Activated naive CD8-positive, alpha-beta T cell (primary cell): Measurements from ENCODE around the gene INHA.

Experiments used
- H3K27ac Mint-ChIP-seq: one replicate; pipeline ENCODE4 v1.8.0; 2021; ENCODE audit warnings: mixed read lengths
- H3K27me3 Mint-ChIP-seq: one replicate; pipeline ENCODE4 v1.8.0; 2021; ENCODE audit warnings: mixed read lengths
- H3K36me3 Mint-ChIP-seq: one replicate; pipeline ENCODE4 v1.8.0; 2021; ENCODE audit warnings: mixed read lengths
- H3K4me1 Mint-ChIP-seq: one replicate; pipeline ENCODE4 v1.8.0; 2021; ENCODE audit warnings: low read depth, mixed read lengths
- H3K4me3 Mint-ChIP-seq: one replicate; pipeline ENCODE4 v1.8.0; 2021; ENCODE audit warnings: mild to moderate bottlenecking, mixed read lengths
- H3K9me3 Mint-ChIP-seq: one replicate; pipeline ENCODE4 v1.8.0; 2021; ENCODE audit warnings: low read depth, mixed read lengths

The INHA gene

DNA sequence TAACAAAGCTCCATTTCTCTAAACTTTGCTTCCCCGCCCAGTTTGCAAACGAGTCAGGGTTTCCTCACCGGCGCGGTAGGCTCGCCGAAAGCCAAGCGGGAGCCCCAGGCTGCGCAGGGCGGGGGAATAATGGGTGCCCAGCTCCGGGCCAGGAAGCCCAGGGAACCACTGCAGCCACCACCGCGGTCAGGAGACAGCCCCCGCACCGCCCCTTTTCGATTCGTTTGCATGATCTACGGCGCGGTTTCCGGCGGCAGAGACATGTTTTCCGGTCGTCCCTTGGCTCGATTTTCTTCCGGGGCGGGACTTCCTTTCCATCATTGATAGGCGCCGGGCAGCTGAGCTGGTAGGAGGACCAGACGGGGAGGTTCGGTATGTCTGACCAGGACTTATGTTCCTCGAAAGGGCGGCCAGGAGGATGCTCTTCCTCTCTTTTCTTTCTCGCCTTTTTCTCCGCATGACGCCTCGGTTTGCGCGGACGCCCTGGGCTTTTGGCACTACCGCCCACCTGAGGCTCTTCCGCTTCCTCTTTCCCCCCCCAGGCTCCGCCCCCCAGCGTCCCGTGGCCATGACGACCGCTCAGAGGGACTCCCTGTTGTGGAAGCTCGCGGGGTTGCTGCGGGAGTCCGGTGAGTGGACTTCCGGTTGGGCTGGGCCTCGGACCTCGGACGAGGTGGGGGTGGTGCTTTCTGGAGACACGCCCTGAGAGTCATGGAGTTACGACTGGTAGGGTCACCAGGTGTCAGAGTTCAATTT lies 25.6 kb downstream of the INHA start, which contains the start of gene STK11IP:
Gene STK11IP (plus strand): TSS at position 306 of the 756 bp plus-strand sequence. CDS start 263 bp downstream, at position 569.
- Mint-ChIP-seq H3K36me3 (peaks cover 5% of the 10 kb centered on the region), H3K4me1 (peaks cover 20% of the 10 kb centered on the region), H3K9me3 (no peaks in the 10 kb centered on the region), H3K27ac (peak within 1 kb of the TSS; percentile 96), H3K4me3 (peak within 1 kb of the TSS; percentile 97), H3K27me3 (peaks cover 1% of the 10 kb centered on the region)

DNA sequence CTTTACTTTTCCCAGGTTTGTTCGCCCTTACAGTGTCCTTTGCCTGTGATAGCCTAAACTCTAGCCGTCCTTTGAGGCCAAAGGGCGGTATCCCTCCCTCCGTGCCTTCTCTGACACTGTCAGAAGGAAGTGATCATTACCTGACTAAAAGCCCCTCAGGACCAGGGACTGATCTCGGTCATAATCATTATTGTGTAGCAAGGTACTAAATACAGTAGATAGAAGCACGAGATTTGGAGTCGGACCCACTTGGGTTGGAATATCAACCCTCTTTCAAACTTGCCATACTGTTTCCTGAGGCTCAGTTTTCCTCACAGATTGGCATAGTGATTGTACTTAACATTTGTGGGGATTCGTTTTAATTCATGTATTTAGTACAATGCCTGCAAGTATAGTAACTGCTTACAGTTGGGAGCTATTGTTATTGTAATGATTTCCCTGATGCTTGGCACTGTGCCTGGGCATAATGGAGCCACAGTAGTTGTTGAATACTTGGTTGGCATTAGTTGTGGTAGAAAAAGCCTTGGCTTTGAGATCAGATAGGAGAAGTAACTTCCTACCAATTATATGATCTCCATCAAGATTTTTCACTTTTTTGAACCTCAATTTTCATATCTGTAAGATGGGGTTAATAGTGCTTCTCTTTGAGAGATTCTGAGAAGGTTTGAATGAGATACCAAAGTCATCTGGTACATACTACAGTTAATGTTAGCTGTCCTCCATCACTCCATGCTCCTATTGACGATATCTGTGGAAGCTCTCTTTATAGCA lies 26.4 kb downstream of the INHA start:
- Mint-ChIP-seq H3K4me1 (peaks cover 20% of the 10 kb centered on the region), H3K4me3 (peak overlapping the region; percentile 97), H3K36me3 (peaks cover 5% of the 10 kb centered on the region), H3K27ac (peak overlapping the region; percentile 96), H3K27me3 (peaks cover 1% of the 10 kb centered on the region), H3K9me3 (no peaks in the 10 kb centered on the region)

DNA sequence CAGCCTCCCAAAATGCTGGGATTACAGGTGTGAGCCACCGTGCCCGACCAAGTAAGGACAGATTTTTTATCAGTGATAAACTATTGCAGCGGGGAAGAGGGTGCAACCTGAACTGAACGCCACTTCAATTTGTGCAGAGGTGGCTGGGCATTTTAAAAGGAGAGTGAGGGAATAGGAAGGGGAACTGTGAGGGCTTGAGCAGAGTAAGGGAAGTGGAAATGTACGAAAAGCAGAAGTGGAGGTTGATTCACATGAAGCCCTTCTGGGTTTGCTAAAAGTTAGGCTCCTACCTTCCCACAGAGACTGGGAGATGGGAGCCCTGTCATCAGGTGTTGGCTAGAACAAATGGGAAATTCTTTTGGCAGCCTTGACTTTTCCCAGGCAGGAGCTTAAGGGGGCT lies 31.7 kb downstream of the INHA start:
- Mint-ChIP-seq H3K9me3 (no peaks in the 10 kb centered on the region), H3K36me3 (peaks cover 10% of the 10 kb centered on the region), H3K27ac (no peak overlapping the region), H3K4me3 (no peak overlapping the region), H3K27me3 (no peaks in the 10 kb centered on the region), H3K4me1 (peaks cover 5% of the 10 kb centered on the region)

DNA sequence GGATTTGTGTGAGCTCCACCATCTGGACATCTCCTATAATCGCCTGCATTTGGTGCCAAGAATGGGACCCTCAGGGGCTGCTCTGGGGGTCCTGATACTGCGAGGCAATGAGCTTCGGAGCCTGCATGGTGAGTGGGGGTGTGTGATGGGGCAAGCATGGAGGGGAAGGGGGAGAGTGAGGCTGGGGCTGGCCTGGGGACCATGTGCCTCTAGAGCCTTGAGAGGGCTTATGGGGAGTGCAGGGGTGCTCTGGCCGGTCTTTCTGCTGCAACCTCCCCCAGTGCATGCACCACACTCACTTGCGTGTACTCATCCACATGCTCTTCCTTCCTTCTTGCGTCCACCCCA lies 33.5 kb downstream of the INHA start:
- H3K27ac Mint-ChIP-seq, result no peak overlapping the region
- no peaks in the 10 kb centered on the region for H3K4me1 Mint-ChIP-seq
- no peaks in the 10 kb centered on the region for H3K9me3 Mint-ChIP-seq
- H3K27me3 Mint-ChIP-seq, result no peaks in the 10 kb centered on the region
- H3K36me3 Mint-ChIP-seq, result peaks cover 8% of the 10 kb centered on the region
- H3K4me3 Mint-ChIP-seq, result no peak overlapping the region

DNA sequence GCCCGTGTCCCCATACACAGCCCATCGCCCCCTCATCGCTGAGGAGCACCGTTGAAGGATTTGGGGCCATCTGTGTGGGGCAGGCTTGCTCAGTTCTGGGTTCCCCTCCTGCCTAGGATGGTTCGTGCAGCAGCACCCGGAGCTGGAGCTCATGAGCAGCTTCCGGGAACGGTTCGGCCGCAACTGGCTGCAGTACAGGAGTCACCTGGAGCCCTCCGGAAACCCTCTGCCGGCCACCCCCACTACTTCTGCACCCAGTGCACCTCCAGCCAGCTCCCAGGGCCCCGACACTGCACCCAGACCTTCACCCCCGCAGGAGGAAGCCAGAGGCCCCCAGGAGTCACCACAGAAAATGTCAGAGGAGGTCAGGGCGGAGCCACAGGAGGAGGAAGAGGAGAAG lies 35.8 kb downstream of the INHA start:
- Mint-ChIP-seq H3K4me1 (peaks cover 10% of the 10 kb centered on the region), H3K9me3 (no peaks in the 10 kb centered on the region), H3K36me3 (peaks cover 7% of the 10 kb centered on the region), H3K27me3 (no peaks in the 10 kb centered on the region), H3K27ac (no peak overlapping the region), H3K4me3 (no peak overlapping the region)

DNA sequence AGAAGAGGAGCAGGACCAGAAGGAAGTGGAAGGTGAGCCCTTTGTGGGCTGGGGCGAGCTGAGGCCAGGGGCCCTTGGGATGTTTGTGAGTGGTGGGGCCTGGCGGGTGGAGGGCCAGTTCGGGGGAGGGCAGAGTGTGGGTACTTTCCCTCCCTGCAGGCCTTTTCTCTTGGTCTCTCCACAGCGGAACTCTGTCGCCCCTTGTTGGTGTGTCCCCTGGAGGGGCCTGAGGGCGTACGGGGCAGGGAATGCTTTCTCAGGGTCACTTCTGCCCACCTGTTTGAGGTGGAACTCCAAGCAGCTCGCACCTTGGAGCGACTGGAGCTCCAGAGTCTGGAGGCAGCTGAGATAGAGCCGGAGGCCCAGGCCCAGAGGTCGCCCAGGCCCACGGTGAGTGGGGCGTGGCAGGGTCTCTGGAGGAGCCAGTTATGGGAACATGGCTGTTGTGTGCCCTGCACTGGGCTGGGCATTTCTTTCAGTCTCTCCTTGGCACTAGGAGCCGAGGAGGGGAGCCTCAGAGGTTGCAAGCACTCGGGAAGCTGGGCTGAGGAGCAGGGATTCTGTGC lies 36.4 kb downstream of the INHA start:
- Mint-ChIP-seq H3K27ac (no peak overlapping the region), H3K9me3 (no peaks in the 10 kb centered on the region), H3K36me3 (peaks cover 7% of the 10 kb centered on the region), H3K4me3 (no peak overlapping the region), H3K4me1 (peaks cover 11% of the 10 kb centered on the region), H3K27me3 (no peaks in the 10 kb centered on the region)

DNA sequence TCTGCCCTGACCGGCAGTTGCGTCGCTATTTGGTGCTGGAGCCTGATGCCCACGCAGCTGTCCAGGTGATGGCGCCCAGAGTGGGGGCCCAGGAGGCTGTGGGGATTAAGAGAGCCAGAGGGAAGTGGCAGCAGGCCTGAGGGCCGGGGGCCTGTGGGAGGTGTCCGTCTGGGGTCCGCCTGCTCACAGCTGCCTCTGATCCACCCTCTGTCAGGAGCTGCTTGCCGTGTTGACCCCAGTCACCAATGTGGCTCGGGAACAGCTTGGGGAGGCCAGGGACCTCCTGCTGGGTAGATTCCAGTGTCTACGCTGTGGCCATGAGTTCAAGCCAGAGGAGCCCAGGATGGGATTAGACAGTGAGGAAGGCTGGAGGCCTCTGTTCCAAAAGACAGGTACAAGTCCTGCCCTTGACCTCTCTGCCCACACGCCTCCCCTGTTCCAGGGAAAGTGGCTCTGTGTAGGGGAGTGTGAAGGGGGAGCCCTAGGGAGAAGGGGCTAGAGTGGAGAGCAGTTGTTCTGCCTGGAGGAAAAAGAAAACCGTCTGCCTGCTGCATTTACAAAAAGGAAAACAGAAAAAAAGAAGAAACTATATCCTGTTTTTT lies 37.1 kb downstream of the INHA start:
- Mint-ChIP-seq H3K4me1 (peaks cover 11% of the 10 kb centered on the region), H3K36me3 (peaks cover 7% of the 10 kb centered on the region)

DNA sequence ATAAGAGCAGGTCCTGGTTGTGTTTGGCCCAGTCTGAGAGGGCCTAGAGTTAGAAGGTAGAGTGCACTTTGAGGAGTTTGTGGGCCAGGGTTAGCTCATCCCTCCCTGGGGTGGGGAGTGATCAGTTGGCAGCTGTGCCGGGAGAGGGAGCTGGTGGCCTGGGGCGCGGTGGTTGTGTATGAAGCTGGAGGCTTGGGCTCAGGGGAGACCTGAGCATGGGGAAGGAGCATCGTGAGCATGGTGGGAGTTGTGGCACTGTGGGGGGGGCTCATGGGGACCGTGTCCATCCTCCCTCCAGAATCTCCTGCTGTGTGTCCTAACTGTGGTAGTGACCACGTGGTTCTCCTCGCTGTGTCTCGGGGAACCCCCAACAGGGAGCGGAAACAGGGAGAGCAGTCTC lies 39.2 kb downstream of the INHA start:
- no peak overlapping the region for H3K27ac Mint-ChIP-seq
- H3K36me3 Mint-ChIP-seq, result peaks cover 5% of the 10 kb centered on the region
- no peak overlapping the region for H3K4me3 Mint-ChIP-seq
- peaks cover 13% of the 10 kb centered on the region for H3K4me1 Mint-ChIP-seq
- no peaks in the 10 kb centered on the region for H3K9me3 Mint-ChIP-seq
- H3K27me3 Mint-ChIP-seq, result no peaks in the 10 kb centered on the region

More for the DNA sequence above, 37.1 kb downstream of the INHA start:
- Mint-ChIP-seq H3K9me3 (no peaks in the 10 kb centered on the region), H3K4me3 (no peak overlapping the region), H3K27me3 (no peaks in the 10 kb centered on the region), H3K27ac (no peak overlapping the region)

DNA sequence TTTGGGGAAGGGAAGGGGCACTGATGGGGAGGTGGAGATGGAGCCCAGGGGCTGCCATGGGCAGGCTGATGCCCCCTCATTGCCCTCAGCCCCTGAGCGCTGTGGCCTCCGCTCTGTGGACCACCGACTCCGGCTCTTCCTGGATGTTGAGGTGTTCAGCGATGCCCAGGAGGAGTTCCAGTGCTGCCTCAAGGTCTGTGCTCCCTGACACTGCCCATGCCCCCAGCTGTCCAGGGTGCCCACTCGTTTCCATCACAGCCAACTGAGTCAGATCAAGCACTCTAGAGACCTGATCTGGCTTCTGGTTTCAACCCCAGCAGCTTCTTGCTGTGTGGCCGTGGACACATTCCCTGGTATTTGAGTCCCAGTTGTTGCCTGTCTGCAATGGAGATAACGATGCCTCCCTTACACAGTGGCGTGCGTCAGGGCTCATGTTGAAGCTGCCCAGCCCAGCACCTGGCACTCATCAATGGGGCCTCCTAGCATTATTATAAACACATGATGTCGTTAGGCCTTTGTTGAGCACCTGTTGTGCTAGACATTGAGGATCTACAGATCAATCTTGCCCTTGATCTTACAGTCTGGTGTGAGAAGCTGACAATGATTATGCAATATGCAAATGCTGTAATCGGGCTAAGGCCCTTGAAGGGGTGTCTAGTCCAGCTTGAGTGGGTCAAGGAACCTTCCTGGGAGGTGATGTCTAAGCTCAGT lies 39.9 kb downstream of the INHA start:
- H3K9me3 Mint-ChIP-seq, result no peaks in the 10 kb centered on the region

DNA sequence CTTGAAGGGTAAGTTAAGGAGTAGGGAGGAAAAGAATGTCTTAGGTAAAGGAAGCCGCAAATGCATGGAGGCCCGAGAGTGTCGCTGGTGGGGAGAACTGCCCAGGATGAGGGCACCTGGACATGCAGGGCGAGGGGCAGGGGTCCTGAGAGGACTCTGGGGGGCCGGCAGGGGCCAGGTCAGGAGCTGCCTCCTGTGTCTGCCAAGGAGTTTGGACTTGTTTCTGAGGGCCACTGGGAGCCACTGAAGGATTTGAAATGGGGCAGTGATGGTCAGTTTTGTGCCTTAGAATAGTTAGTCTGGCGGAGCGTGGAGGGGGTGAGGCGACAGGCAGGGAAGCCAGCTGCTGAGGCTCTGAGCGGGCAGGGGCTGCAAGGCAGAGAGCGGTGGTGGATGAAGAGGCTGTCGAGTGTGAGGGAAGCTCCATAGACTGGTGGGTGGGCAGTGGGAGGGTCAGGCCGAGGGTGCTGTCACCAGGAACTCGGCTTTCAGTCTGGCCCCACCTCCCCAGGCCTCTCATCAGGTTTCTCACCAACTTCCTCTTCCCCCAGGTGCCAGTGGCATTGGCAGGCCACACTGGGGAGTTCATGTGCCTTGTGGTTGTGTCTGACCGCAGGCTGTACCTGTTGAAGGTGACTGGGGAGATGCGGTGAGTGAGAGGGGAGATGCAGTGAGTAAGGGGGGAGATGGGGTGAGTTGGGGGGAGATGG lies 40.6 kb downstream of the INHA start:
- Mint-ChIP-seq H3K4me3 (peak overlapping the region; percentile 40), H3K27me3 (no peaks in the 10 kb centered on the region), H3K27ac (peak overlapping the region; percentile 84), H3K36me3 (peaks cover 5% of the 10 kb centered on the region), H3K9me3 (no peaks in the 10 kb centered on the region), H3K4me1 (peaks cover 13% of the 10 kb centered on the region)

More for the DNA sequence above, 39.9 kb downstream of the INHA start:
- peak overlapping the region; percentile 31 for H3K4me3 Mint-ChIP-seq
- peaks cover 13% of the 10 kb centered on the region for H3K4me1 Mint-ChIP-seq
- H3K27me3 Mint-ChIP-seq, result no peaks in the 10 kb centered on the region
- H3K36me3 Mint-ChIP-seq, result peaks cover 5% of the 10 kb centered on the region
- peak overlapping the region; percentile 84 for H3K27ac Mint-ChIP-seq

DNA sequence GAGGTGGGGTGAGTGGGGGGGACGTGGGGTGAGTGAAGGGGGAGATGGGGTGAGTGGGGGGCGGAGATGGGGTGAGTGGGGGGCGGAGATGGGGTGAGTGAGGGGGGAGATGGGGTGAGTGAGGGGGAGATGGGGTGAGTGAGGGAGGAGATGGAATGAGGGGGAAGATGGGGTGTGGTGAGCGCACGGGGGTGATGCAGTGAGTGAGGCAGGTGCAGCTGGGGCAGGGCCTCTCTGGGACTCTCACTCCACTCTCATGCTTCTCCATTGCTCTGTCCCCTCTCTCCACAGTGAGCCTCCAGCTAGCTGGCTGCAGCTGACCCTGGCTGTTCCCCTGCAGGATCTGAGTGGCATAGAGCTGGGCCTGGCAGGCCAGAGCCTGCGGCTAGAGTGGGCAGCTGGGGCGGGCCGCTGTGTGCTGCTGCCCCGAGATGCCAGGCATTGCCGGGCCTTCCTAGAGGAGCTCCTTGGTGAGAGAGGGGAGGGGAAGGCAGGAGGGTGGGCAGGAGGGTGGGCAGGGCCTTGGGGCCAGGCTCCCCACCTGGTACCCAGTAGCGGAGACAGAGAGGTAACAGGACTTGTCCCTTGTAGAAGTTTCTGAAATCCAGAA lies 41.5 kb downstream of the INHA start:
- Mint-ChIP-seq H3K27me3 (no peaks in the 10 kb centered on the region), H3K36me3 (peaks cover 5% of the 10 kb centered on the region), H3K27ac (no peak overlapping the region), H3K9me3 (no peaks in the 10 kb centered on the region), H3K4me1 (peaks cover 13% of the 10 kb centered on the region), H3K4me3 (no peak overlapping the region)

DNA sequence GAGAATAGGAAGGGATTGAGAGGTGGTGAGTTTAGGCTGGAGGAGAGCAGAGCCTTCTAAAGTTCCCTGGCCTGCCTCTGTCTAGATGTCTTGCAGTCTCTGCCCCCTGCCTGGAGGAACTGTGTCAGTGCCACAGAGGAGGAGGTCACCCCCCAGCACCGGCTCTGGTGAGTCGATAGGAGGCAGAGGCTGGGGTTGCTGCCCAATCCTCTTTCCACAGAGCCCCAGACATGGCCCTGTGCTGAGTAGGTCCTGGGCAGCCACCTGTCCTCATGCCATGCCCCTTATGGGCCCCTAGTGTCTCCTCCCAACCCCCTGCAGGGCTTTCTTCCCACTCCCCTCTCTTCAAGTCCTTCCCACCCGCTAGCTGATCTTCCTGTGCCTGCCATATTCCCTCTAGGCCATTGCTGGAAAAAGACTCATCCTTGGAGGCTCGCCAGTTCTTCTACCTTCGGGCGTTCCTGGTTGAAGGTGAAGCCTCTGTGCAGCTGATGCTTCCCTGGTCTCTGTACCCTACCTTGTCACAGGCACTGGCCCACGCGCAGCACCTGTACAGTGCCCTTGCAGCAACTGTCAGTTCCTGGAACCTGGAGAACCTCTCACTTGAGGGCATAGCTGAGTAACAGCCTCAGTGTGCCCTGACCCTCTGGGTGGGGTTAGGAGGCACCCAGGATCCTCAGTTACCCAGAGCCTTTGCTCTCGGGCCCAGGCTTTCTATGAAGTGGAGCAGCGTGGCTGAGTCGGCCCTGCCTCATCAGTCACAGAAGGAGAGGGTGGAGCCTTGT lies 42.2 kb downstream of the INHA start:
- peaks cover 5% of the 10 kb centered on the region for H3K36me3 Mint-ChIP-seq
- H3K27me3 Mint-ChIP-seq, result no peaks in the 10 kb centered on the region
- no peak overlapping the region for H3K4me3 Mint-ChIP-seq
- H3K27ac Mint-ChIP-seq, result no peak overlapping the region
- H3K4me1 Mint-ChIP-seq, result peaks cover 13% of the 10 kb centered on the region
- H3K9me3 Mint-ChIP-seq, result no peaks in the 10 kb centered on the region

DNA sequence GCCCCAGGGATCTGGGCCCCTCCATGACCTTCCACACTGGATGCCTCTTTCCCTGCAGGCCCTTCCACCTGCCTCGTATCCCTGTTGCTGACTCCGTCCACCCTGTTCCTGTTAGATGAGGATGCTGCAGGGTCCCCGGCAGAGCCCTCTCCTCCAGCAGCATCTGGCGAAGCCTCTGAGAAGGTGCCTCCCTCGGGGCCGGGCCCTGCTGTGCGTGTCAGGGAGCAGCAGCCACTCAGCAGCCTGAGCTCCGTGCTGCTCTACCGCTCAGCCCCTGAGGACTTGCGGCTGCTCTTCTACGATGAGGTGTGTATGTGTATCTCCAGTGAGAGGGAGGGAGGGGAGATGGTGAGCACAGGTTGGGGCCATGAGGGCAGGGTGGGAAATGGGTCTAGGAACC lies 42.9 kb downstream of the INHA start:
- H3K27ac Mint-ChIP-seq, result no peak overlapping the region
- H3K36me3 Mint-ChIP-seq, result peaks cover 5% of the 10 kb centered on the region
- H3K9me3 Mint-ChIP-seq, result no peaks in the 10 kb centered on the region
- no peak overlapping the region for H3K4me3 Mint-ChIP-seq
- no peaks in the 10 kb centered on the region for H3K27me3 Mint-ChIP-seq
- peaks cover 13% of the 10 kb centered on the region for H3K4me1 Mint-ChIP-seq
